Caco-2 (cell line): ENCODE data around the gene GPBP1. TPM values are rescaled to one million over a fixed set of nuclear protein-coding genes. Genes with fewer than 3 reads are reported as not detected.

Experiments
- BruUV-seq: library from RNA; stranded (reverse); fragments of 400-500 nt; replicated peaks from 2 replicates; lab custom pipeline; 2021; lab: Mats Ljungman, UMichigan
- CTCF ChIA-PET: fragments of 300-600 bp; sonication (Branson Sonifier 250); formaldehyde crosslinking; loops from one replicate; lab custom pipeline; 2022; ENCODE audit warnings: antibody characterized with exemption; lab: Charles Lee
- POLR2A ChIA-PET: fragments of 300-600 bp; sonication (Branson Sonifier 250); formaldehyde crosslinking; loops from one replicate; lab custom pipeline; 2022; ENCODE audit warnings: antibody characterized with exemption; lab: Charles Lee
- DNase-seq, 2 experiments: peaks; one replicate each; pipeline versions ENCODE4 v3.0.0 to v3.0.0-alpha.2; 2020 to 2022
- H3K27me3 ChIP-seq: replicated peaks from 2 replicates; pipeline ENCODE4 v1.6.0; 2011; ENCODE audit warnings: low read length; ENCODE audit not compliant: control insufficient read depth, insufficient read depth
- H3K36me3 ChIP-seq: 2 replicates; pipeline ENCODE4 v1.5.1; 2011; ENCODE audit warnings: low read length; ENCODE audit not compliant: control insufficient read depth, insufficient read depth
- H3K4me1 ChIP-seq: fragments of 250-450 bp; sonication (Bioruptor Pico); 2 replicates; pipeline ENCODE4 v1.5.1; 2020; ENCODE audit warnings: mild to moderate bottlenecking
- H3K4me3 ChIP-seq: 2 replicates; pipeline ENCODE4 v1.5.1; 2011; ENCODE audit warnings: low read depth, mild to moderate bottlenecking, control low read depth, low read length
- H3K9me3 ChIP-seq: fragments of 250-450 bp; sonication (Bioruptor Pico); 2 replicates; pipeline ENCODE4 v1.5.1; 2020; ENCODE audit warnings: mild to moderate bottlenecking, moderate library complexity
- H3K27ac Mint-ChIP-seq: one replicate; pipeline ENCODE4 v1.8.0; 2022; ENCODE audit warnings: mixed read lengths; ENCODE audit not compliant: unreplicated experiment
- H3K27me3 Mint-ChIP-seq: one replicate; pipeline ENCODE4 v1.8.0; 2022; ENCODE audit warnings: mixed read lengths; ENCODE audit not compliant: insufficient read depth, unreplicated experiment
- H3K36me3 Mint-ChIP-seq: one replicate; pipeline ENCODE4 v1.8.0; 2022; ENCODE audit warnings: mild to moderate bottlenecking, mixed read lengths; ENCODE audit not compliant: insufficient read depth, unreplicated experiment
- H3K4me1 Mint-ChIP-seq: one replicate; pipeline ENCODE4 v1.8.0; 2022; ENCODE audit warnings: low read depth, mixed read lengths; ENCODE audit not compliant: unreplicated experiment
- H3K4me3 Mint-ChIP-seq: one replicate; pipeline ENCODE4 v1.8.0; 2022; ENCODE audit warnings: mild to moderate bottlenecking, moderate library complexity, mixed read lengths; ENCODE audit not compliant: unreplicated experiment
- H3K9me3 Mint-ChIP-seq: one replicate; pipeline ENCODE4 v1.8.0; 2022; ENCODE audit warnings: mixed read lengths; ENCODE audit not compliant: unreplicated experiment
- CTCF ChIP-seq, 2 experiments: fragments of 200-600 bp in 1 of 2; IDR thresholded peaks; 1 replicate in 1 of 2; 2 replicates in 1 of 2; pipeline versions ENCODE4 v1.5.1 to v1.8.0; 2011 to 2022; ENCODE audit warnings: antibody characterized with exemption in 1 of 2, control low read depth in 1 of 2, inconsistent platforms in 1 of 2, low read depth in 1 of 2, low read length in 1 of 2, mild to moderate bottlenecking in 1 of 2, moderate library complexity in 1 of 2; ENCODE audit not compliant: insufficient read depth in 1 of 2, severe bottlenecking in 1 of 2, unreplicated experiment in 1 of 2
- intact Hi-C: fragments of 100-400 bp; cut with micrococcal nuclease; formaldehyde crosslinking; loops from one replicate; pipeline ENCODE4 v1.10.0; 2022; ENCODE audit not compliant: unreplicated experiment
- total RNA-seq: library from RNA; stranded (reverse); gene quantifications from 2 replicates; pipeline ENCODE4 v1.2.3, GENCODE V29; 2022

Gene GPBP1
- total RNA-seq, 1 experiment from 2014 or later: 100 TPM

GRCh38 chr5:57311251-57311650 is 137.4 kb downstream of the GPBP1 start:
- Mint-ChIP-seq H3K4me3 (no peak overlapping the region), H3K27me3 (no peaks in the 10 kb centered on the region), H3K27ac (peak overlapping the region; percentile 23), H3K36me3 (no peaks in the 10 kb centered on the region), H3K9me3 (peaks cover 22% of the 10 kb centered on the region), H3K4me1 (peaks cover 15% of the 10 kb centered on the region)
- no TSS peak for BruUV-seq
- ChIA-PET POLR2A (no interaction called here), CTCF (no interaction called here)
- H3K9me3 ChIP-seq: peaks cover 11% of the 10 kb centered on the region; the same call in 1 of the 2 replicates
- peaks cover 11% of the 10 kb centered on the region; the same call in 1 of the 2 replicates for H3K4me1 ChIP-seq
- no peaks in the 10 kb centered on the region for H3K27me3 ChIP-seq
- TF ChIP-seq CTCF (IDR thresholded peaks at IDR 0.05; ENCODE audit: insufficient read depth in 1 of 2, low read depth in 1 of 2, low read length in 1 of 2, severe bottlenecking in 1 of 2, unreplicated experiment in 1 of 2): no peak
- H3K36me3 ChIP-seq: no peaks in the 10 kb centered on the region
- no peak overlapping the region for H3K4me3 ChIP-seq
- intact Hi-C loops: loop anchor here (5.0 kb wide), 1 partner anchor 181 kb away; no protein-coding TSS in a partner anchor
- no peak for DNase-seq

- H3K36me3 Mint-ChIP-seq: no peaks in the 10 kb centered on the region
- DNase-seq: peak in 1 of 2 experiments; percentile 3
Measured at GRCh38 chr5:57311921-57312735, 138.3 kb downstream of the GPBP1 start.

More at GRCh38 chr5:57311921-57312735, 138.3 kb downstream of the GPBP1 start:
- peaks cover 9% of the 10 kb centered on the region; the same call in 1 of the 2 replicates for H3K9me3 ChIP-seq
- H3K4me1 ChIP-seq: peaks cover 11% of the 10 kb centered on the region; the same call in 1 of the 2 replicates
- no peaks in the 10 kb centered on the region for H3K36me3 ChIP-seq
- Mint-ChIP-seq H3K27ac (peak overlapping the region; percentile 23), H3K4me3 (no peak overlapping the region), H3K27me3 (no peaks in the 10 kb centered on the region), H3K4me1 (peaks cover 15% of the 10 kb centered on the region), H3K9me3 (peaks cover 15% of the 10 kb centered on the region)
- ChIA-PET POLR2A (interaction anchor here (0.5 kb wide), 1 partner anchor 18 kb away, joined by 3 read pairs; no protein-coding TSS in a partner anchor), CTCF (interaction anchor here (0.8 to 1.0 kb wide), 2 partner anchors 26 to 338 kb away, joined by 5 to 6 read pairs; no protein-coding TSS in a partner anchor)
- no peak overlapping the region for H3K4me3 ChIP-seq
- no peaks in the 10 kb centered on the region for H3K27me3 ChIP-seq
- intact Hi-C loops: loop anchor here (5.0 kb wide), 1 partner anchor 180 kb away; no protein-coding TSS in a partner anchor
- no TSS peak for BruUV-seq
- no peak for TF ChIP-seq CTCF (IDR thresholded peaks at IDR 0.05; ENCODE audit: insufficient read depth in 1 of 2, low read depth in 1 of 2, low read length in 1 of 2, severe bottlenecking in 1 of 2, unreplicated experiment in 1 of 2)
